Tibial nerve (tissue), 4 donors: Measurements from ENCODE around the gene VAMP2. TPM values are rescaled to one million over a fixed set of nuclear protein-coding genes. Genes with fewer than 3 reads are reported as not detected.

Source experiments
- DNase-seq, 2 donors: peaks; one replicate each; pipeline ENCODE4 v3.0.0-alpha.2; 2019; ENCODE audit warnings: low spot score in 2 of 2
- H3K27ac ChIP-seq, 4 donors: fragments of 200-600 bp; sonication (generic) in 3 of 4; one replicate each; pipeline ENCODE4 v1.5.1; 2017 to 2019; ENCODE audit warnings: mild to moderate bottlenecking in 1 of 4
- H3K27me3 ChIP-seq, 2 donors: fragments of 200-600 bp; sonication (generic) in 1 of 2; one replicate each; pipeline versions ENCODE4 v1.5.1 to v1.6.0; 2017 to 2019
- H3K36me3 ChIP-seq, 3 donors: fragments of 200-600 bp; sonication (generic); one replicate each; pipeline ENCODE4 v1.5.1; 2018 to 2019
- H3K4me1 ChIP-seq, 4 donors: fragments of 200-600 bp; sonication (generic) in 3 of 4; one replicate each; pipeline ENCODE4 v1.5.1; 2017 to 2019
- H3K4me3 ChIP-seq, 4 donors: fragments of 200-600 bp; sonication (generic) in 3 of 4; one replicate each; pipeline ENCODE4 v1.5.1; 2017 to 2019; ENCODE audit warnings: mild to moderate bottlenecking in 1 of 4, moderate library complexity in 1 of 4
- H3K9me3 ChIP-seq, 4 donors: fragments of 200-600 bp; sonication (generic) in 3 of 4; one replicate each; pipeline ENCODE4 v1.5.1; 2017 to 2019
- EP300 ChIP-seq, 2 donors: sonication (generic); formaldehyde crosslinking; IDR thresholded peaks; one replicate each; pipeline ENCODE4 v1.6.1; 2017; ENCODE audit warnings: antibody characterized with exemption in 2 of 2, mild to moderate bottlenecking in 1 of 2
- POLR2A ChIP-seq, 2 donors: fragments of 450-650 bp; IDR thresholded peaks; one replicate each; pipeline ENCODE4 v1.6.1; 2017; ENCODE audit warnings: antibody characterized with exemption in 2 of 2, mild to moderate bottlenecking in 2 of 2, moderate library complexity in 2 of 2
- WGBS, 2 donors: methylation state at CpG; one replicate each; pipeline ENCODE4 v1.1.5; 2018; 5-methylcytosine and 5-hydroxymethylcytosine counted together
- total RNA-seq, 4 donors: library from RNA; depleted of rRNA; stranded (reverse); fragments of >200 nt; gene quantifications; one replicate each; pipeline ENCODE4 v1.1.0, GENCODE V29; 2016
- TF ChIP-seq, protein P1 (sequence below), 5 experiments: fragments of 200-600 bp in 3 of 5; fragments of 450-650 bp in 2 of 5; sonication (generic) in 3 of 5; IDR thresholded peaks; one replicate each; pipeline ENCODE4 v1.5.1; 2016 to 2019; ENCODE audit warnings: antibody characterized with exemption in 5 of 5, mild to moderate bottlenecking in 3 of 5, moderate library complexity in 2 of 5

Gene VAMP2
- total RNA-seq, 4 donors from 2014 or later = 48.0 to 72.1 (median 59.0) TPM

DNA sequence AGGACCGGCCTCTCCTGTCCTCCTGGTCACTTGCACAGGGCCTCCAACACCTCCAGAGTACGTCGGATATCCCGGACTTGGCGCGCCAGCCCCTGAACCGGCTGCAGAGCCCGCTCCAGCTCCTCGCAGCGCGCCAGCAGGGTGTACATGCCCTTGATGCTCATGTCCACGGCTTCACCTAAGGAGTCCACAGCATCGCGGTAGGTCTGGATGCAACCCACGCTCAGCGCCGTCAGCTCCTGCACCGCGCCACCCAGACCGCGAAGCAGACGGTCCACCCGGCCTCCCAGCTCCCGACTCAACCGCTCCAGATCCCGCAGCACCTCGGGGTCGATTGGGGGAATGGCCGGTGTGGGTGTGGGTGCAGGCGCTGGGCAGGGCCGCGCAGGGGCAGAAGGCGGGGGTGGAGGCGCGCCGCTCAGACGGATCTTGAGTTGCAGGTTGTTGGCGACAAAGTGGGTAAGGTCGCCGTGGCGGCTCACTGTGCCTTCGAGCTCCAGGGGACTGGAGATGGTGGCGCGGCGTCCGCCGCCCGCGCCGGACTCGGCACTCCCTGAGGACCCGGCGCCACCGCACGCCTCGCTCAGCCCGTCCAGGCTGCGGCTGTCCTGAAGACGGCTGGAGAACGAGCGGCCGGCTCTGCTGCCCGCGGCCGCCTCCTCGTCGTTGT, 26.4 kb upstream of the VAMP2 start:
- TF ChIP-seq, protein P1, sequence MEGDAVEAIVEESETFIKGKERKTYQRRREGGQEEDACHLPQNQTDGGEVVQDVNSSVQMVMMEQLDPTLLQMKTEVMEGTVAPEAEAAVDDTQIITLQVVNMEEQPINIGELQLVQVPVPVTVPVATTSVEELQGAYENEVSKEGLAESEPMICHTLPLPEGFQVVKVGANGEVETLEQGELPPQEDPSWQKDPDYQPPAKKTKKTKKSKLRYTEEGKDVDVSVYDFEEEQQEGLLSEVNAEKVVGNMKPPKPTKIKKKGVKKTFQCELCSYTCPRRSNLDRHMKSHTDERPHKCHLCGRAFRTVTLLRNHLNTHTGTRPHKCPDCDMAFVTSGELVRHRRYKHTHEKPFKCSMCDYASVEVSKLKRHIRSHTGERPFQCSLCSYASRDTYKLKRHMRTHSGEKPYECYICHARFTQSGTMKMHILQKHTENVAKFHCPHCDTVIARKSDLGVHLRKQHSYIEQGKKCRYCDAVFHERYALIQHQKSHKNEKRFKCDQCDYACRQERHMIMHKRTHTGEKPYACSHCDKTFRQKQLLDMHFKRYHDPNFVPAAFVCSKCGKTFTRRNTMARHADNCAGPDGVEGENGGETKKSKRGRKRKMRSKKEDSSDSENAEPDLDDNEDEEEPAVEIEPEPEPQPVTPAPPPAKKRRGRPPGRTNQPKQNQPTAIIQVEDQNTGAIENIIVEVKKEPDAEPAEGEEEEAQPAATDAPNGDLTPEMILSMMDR (IDR thresholded peaks at IDR 0.05) = peak in 1 of 5 experiments; percentile 12
- TF ChIP-seq EP300 (IDR thresholded peaks at IDR 0.05) = no peak
- no peak for TF ChIP-seq POLR2A (IDR thresholded peaks at IDR 0.05)
- no peak for DNase-seq
- peaks cover 0 to 43% (median 20%) of the 10 kb centered on the region in 4 donors for H3K4me1 ChIP-seq
- WGBS, 2 donors = 1 to 7% methylated on average over 20 to 31 of the region's 67 CpGs
- H3K27me3 ChIP-seq = no peaks in the 10 kb centered on the region
- H3K4me3 ChIP-seq = peak overlapping the region; percentile 54 to 93 (median 70)
- H3K9me3 ChIP-seq = no peaks in the 10 kb centered on the region
- no peaks in the 10 kb centered on the region for H3K36me3 ChIP-seq
- peak overlapping the region; percentile 88 to 99 (median 98) for H3K27ac ChIP-seq

DNA sequence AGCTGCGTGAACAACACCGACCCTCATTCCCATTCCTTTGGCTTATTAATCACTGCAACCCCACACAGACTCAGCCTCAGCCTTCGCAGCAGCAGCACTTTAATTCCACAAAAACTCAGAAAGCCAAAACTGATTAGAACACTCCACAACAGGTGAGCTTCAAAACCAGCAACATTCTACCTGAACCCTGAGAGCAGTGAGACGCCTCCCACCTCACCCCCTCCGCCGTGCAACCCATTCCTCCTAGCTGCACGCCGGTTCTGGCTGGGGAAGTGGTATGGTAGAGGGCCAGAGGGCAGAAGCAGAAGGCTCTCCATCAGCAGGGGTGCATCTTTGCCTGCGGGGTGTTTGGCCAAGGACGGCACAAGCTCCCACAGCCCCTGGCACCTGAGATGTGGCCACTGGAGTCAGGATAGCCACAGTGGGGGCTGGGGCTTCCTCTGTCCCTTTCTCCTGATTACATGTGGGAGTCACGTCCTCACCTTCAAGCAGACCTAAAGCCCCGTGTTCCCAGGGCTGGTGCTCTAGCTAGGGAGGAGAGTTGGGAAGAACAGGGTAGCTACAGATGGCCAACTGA, 25.6 kb upstream of the VAMP2 start:
- peaks cover 0 to 43% (median 20%) of the 10 kb centered on the region in 4 donors for H3K4me1 ChIP-seq
- H3K27ac ChIP-seq = peak overlapping the region; percentile 88 to 99 (median 98)
- H3K27me3 ChIP-seq = no peaks in the 10 kb centered on the region
- 29 to 33% methylated on average over 12 of the region's 12 CpGs for WGBS, 2 donors
- peak overlapping the region; percentile 54 to 93 (median 70) for H3K4me3 ChIP-seq
- no peak for DNase-seq
- no peaks in the 10 kb centered on the region for H3K36me3 ChIP-seq
- TF ChIP-seq, protein P1 (IDR thresholded peaks at IDR 0.05) = no peak
- no peak for TF ChIP-seq POLR2A (IDR thresholded peaks at IDR 0.05)
- TF ChIP-seq EP300 (IDR thresholded peaks at IDR 0.05) = no peak
- no peaks in the 10 kb centered on the region for H3K9me3 ChIP-seq

DNA sequence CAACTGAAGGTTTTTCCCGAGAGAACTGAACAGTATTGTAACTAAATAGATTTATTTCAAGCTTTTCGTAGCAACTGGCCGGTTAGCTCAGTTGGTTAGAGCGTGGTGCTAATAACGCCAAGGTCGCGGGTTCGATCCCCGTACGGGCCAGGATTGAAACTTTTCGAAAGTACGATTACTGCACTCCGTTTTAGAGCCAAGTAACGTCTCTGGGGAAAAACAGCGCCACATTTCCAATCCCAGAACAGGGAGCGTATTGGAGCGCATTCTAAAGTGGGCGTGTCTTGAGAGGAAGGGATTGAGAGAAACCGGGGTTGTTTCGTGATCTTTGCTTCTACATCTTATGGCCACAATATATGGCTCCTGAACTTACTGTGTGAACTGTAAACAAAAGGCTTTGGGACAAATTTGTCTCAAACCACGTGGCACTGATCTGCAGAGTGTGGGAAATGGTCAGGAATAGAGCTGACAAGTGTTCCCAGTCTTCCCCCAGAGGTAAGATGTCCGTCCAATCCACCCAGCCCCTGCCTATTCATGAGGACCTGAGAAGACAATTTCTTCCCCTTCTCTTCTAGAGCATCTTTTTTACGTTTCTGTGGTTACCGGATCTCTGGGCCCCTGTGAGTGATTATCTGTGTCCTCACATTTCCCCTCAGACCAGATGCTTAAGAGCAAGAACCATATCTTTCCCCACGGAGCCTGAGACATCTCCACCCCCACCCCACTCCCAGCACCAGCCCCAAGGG, 24.9 kb upstream of the VAMP2 start:
- 0 to 1% methylated on average over 25 of the region's 25 CpGs for WGBS, 2 donors
- Histone ChIP-seq H3K36me3 (no peaks in the 10 kb centered on the region), H3K4me3 (peak overlapping the region; percentile 39 to 77 (median 64)), H3K9me3 (no peaks in the 10 kb centered on the region), H3K4me1 (peaks cover 0 to 41% (median 20%) of the 10 kb centered on the region in 4 donors), H3K27me3 (no peaks in the 10 kb centered on the region), H3K27ac (peak overlapping the region; percentile 88 to 99 (median 98))
- peak; percentile 89 to 97 for DNase-seq
- peak in 1 of 2 donors; percentile 40 for TF ChIP-seq POLR2A (IDR thresholded peaks at IDR 0.05)
- TF ChIP-seq, protein P1 (IDR thresholded peaks at IDR 0.05) = no peak
- peak in 1 of 2 donors; percentile 90 for TF ChIP-seq EP300 (IDR thresholded peaks at IDR 0.05)

DNA sequence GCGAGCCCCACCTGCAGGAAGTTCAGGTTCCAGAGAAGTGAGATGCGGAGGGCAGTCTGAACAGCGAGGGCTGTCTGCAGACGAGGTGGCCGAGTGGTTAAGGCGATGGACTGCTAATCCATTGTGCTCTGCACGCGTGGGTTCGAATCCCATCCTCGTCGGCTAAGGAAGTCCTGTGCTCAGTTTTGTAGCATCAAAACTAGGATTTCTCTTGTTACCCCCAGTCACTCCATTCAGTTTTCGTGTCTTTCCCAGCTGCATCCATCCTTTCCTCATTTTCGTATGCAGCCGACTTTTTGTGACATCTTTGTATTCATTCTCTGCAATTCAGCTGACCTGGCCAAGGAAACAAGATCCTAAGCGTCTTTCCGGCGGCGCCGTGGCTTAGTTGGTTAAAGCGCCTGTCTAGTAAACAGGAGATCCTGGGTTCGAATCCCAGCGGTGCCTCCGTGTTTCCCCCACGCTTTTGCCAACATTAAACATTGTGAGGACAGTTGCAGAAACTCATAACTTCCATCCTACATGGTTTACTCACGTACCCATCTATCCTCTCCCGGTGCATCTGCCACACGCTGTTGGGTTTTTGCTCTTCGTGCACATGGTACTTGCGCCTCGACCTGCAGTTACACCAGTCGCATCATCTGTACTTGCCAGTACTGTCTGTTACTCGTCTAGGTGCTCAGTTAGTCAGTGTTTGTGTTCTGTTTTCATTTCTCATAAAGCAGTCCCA, 24.2 kb upstream of the VAMP2 start:
- WGBS, 2 donors = 0% methylated on average over 32 of the region's 32 CpGs
- Histone ChIP-seq H3K36me3 (no peaks in the 10 kb centered on the region), H3K27ac (peak overlapping the region; percentile 88 to 99 (median 98)), H3K27me3 (no peaks in the 10 kb centered on the region), H3K4me1 (peaks cover 0 to 36% (median 19%) of the 10 kb centered on the region in 4 donors), H3K9me3 (no peaks in the 10 kb centered on the region), H3K4me3 (peak overlapping the region; percentile 64 to 77 (median 70))
- DNase-seq = peak; percentile 89 to 94
- TF ChIP-seq POLR2A (IDR thresholded peaks at IDR 0.05) = no peak
- TF ChIP-seq, protein P1 (IDR thresholded peaks at IDR 0.05) = peak in 2 of 5 experiments; percentile 25 to 35
- TF ChIP-seq EP300 (IDR thresholded peaks at IDR 0.05) = peak; percentile 37 to 38
